ENCODE measurements around the gene EDIL3. TPM values are rescaled to one million over a fixed set of nuclear protein-coding genes. Genes with fewer than 3 reads are reported as not detected.
"Not testable (repeated sequence)": the region's sequence is repeated elsewhere in the genome, so short reads cannot be mapped to it uniquely, and the experiment has no call there.

The EDIL3 gene
- total and polyA plus RNA-seq, 12 donors = 4.6 to 59.7 (median 13.7) TPM

- no peaks in the 10 kb centered on the region for H3K4me1 ChIP-seq (replicated peaks in 1 of 2)
- 86 to 93% (median 90%) methylated on average over 2 of the region's 2 CpGs for WGBS, 4 donors
- intact Hi-C loops (cut with DNase I) = no loop called here
Observed at GRCh38 chr5:84168841-84169240, 215.8 kb downstream of the EDIL3 start.

GRCh38 chr5:84163671-84164070 lies 221.0 kb downstream of the EDIL3 start:
- intact Hi-C loops (cut with DNase I) = no loop called here
- no peak for TF ChIP-seq POLR2A (IDR thresholded peaks at IDR 0.05)
- no peak for TF ChIP-seq CTCF (IDR thresholded peaks at IDR 0.05)
- Histone ChIP-seq H3K4me1 (replicated peaks in 1 of 2) (no peaks in the 10 kb centered on the region), H3K27me3 (no peaks in the 10 kb centered on the region), H3K27ac (no peak overlapping the region), H3K9me3 (replicated peaks in 1 of 3) (no peaks in the 10 kb centered on the region), H3K36me3 (replicated peaks in 1 of 2) (no peaks in the 10 kb centered on the region), H3K4me3 (no peak overlapping the region)
- no peak for DNase-seq
- 74 to 86% (median 80%) methylated on average over 1 of the region's 1 CpG for WGBS, 4 donors

More at GRCh38 chr5:84168841-84169240, 215.8 kb downstream of the EDIL3 start:
- no peak overlapping the region for H3K27ac ChIP-seq
- no peak overlapping the region for H3K4me3 ChIP-seq
- no peaks in the 10 kb centered on the region for H3K36me3 ChIP-seq (replicated peaks in 1 of 2)
- DNase-seq = no peak
- TF ChIP-seq CTCF (IDR thresholded peaks at IDR 0.05) = no peak
- no peak for TF ChIP-seq POLR2A (IDR thresholded peaks at IDR 0.05)
- no peaks in the 10 kb centered on the region for H3K9me3 ChIP-seq (replicated peaks in 1 of 3)
- no peaks in the 10 kb centered on the region for H3K27me3 ChIP-seq

DNA sequence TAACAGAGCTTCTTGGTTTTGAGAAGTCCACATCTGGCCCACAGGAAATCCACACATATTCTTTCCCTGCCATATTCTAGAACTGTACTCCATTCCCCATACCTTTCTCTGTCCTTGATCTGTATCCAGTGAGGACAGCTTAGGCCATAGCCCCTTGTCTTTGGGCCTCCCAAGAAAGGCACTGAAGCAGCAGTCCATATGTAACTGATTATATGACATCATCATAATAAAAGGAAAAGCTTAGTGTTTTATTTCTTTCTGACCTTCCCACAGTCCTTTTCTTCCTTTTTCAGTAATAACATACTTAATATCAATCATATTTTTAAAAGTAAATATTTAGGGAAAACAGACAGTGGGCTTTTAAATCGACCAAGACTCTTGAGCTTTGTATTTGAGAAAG lies 222.0 kb downstream of the EDIL3 start:
- WGBS, 4 donors = 50 to 64% (median 58%) methylated on average over 1 of the region's 1 CpG
- Histone ChIP-seq H3K9me3 (replicated peaks in 1 of 3) (no peaks in the 10 kb centered on the region), H3K4me3 (no peak overlapping the region), H3K36me3 (replicated peaks in 1 of 2) (no peaks in the 10 kb centered on the region), H3K4me1 (replicated peaks in 1 of 2) (no peaks in the 10 kb centered on the region), H3K27ac (no peak overlapping the region), H3K27me3 (no peaks in the 10 kb centered on the region)
- no peak for DNase-seq
- TF ChIP-seq CTCF (IDR thresholded peaks at IDR 0.05) = no peak
- no peak for TF ChIP-seq POLR2A (IDR thresholded peaks at IDR 0.05)
- intact Hi-C loops (cut with DNase I) = no loop called here

GRCh38 chr5:84160650-84161049 lies 224.0 kb downstream of the EDIL3 start:
- H3K9me3 ChIP-seq (replicated peaks in 1 of 3); intact Hi-C loops (cut with DNase I); H3K27me3 ChIP-seq; H3K27ac ChIP-seq; H3K4me3 ChIP-seq; H3K36me3 ChIP-seq (replicated peaks in 1 of 2); DNase-seq; H3K4me1 ChIP-seq (replicated peaks in 1 of 2): not testable (repeated sequence)

- Histone ChIP-seq H3K27ac (no peak overlapping the region), H3K27me3 (no peaks in the 10 kb centered on the region), H3K4me1 (replicated peaks in 1 of 2) (no peaks in the 10 kb centered on the region), H3K36me3 (replicated peaks in 1 of 2) (no peaks in the 10 kb centered on the region), H3K4me3 (no peak overlapping the region), H3K9me3 (replicated peaks in 1 of 3) (no peaks in the 10 kb centered on the region)
- 83 to 90% (median 89%) methylated on average over 3 of the region's 3 CpGs for WGBS, 4 donors
- TF ChIP-seq POLR2A (IDR thresholded peaks at IDR 0.05) = no peak
- TF ChIP-seq CTCF (IDR thresholded peaks at IDR 0.05) = no peak
- intact Hi-C loops (cut with DNase I) = no loop called here
- no peak for DNase-seq
Observed at GRCh38 chr5:84149094-84149493, 235.6 kb downstream of the EDIL3 start.
